Activated B cell treated with CpG ODN at 0.5 μM for 24 hours (primary cell): ENCODE measurements around the gene SLC26A11. TPM values are rescaled to one million over a fixed set of nuclear protein-coding genes. Genes with fewer than 3 reads are reported as not detected.

Experiments used
- ATAC-seq: fragments of 200-7000 bp; cut with Tn5 transposase; one replicate; pipeline ENCODE4 v1.10.0; 2021; ENCODE audit warnings: low read depth, mild to moderate bottlenecking, moderate library complexity
- CTCF ChIA-PET: fragments of 350-600 bp; sonication (Branson Sonifier 250); formaldehyde crosslinking; loops from one replicate; lab custom pipeline; 2021; ENCODE audit warnings: antibody characterized with exemption; lab: Charles Lee
- POLR2A ChIA-PET: fragments of 350-600 bp; sonication (Branson Sonifier 250); formaldehyde crosslinking; loops from one replicate; lab custom pipeline; 2021; ENCODE audit warnings: antibody characterized with exemption; lab: Charles Lee
- DNase-seq: peaks from one replicate; pipeline ENCODE4 v3.0.0; 2022
- H3K27ac Mint-ChIP-seq: one replicate; pipeline ENCODE4 v1.8.0; 2020; ENCODE audit warnings: mixed read lengths
- H3K27me3 Mint-ChIP-seq: one replicate; pipeline ENCODE4 v1.8.0; 2021; ENCODE audit warnings: mixed read lengths
- H3K36me3 Mint-ChIP-seq: one replicate; pipeline ENCODE4 v1.8.0; 2021; ENCODE audit warnings: low read depth, mixed read lengths
- H3K4me1 Mint-ChIP-seq: one replicate; pipeline ENCODE4 v1.8.0; 2021; ENCODE audit warnings: mixed read lengths
- H3K4me3 Mint-ChIP-seq: one replicate; pipeline ENCODE4 v1.8.0; 2020; ENCODE audit warnings: mild to moderate bottlenecking, mixed read lengths
- H3K9me3 Mint-ChIP-seq: one replicate; pipeline ENCODE4 v1.8.0; 2020; ENCODE audit warnings: mixed read lengths
- intact Hi-C: fragments of 100-400 bp; cut with micrococcal nuclease; formaldehyde crosslinking; loops from one replicate; pipeline ENCODE4 v1.15.1; 2024
- total RNA-seq: library from RNA; stranded (reverse); gene quantifications from 2 replicates; pipeline ENCODE4 v1.2.3, GENCODE V29; 2022
- TF ChIP-seq, protein P1 (sequence below): fragments of 200-600 bp; IDR thresholded peaks from one replicate; pipeline ENCODE4 v1.8.0; 2022; ENCODE audit warnings: antibody characterized with exemption, mild to moderate bottlenecking

SLC26A11 gene
- total RNA-seq, 1 donor from 2014 or later = 8.4 TPM

- H3K4me3 Mint-ChIP-seq = no peak overlapping the region
- CTCF ChIA-PET = no interaction called here
- no peak overlapping the region for H3K27ac Mint-ChIP-seq
- DNase-seq (no peak), ATAC-seq (no peak)
- H3K4me1 Mint-ChIP-seq = peaks cover 4% of the 10 kb centered on the region
- H3K9me3 Mint-ChIP-seq = no peaks in the 10 kb centered on the region
- TF ChIP-seq, protein P1, sequence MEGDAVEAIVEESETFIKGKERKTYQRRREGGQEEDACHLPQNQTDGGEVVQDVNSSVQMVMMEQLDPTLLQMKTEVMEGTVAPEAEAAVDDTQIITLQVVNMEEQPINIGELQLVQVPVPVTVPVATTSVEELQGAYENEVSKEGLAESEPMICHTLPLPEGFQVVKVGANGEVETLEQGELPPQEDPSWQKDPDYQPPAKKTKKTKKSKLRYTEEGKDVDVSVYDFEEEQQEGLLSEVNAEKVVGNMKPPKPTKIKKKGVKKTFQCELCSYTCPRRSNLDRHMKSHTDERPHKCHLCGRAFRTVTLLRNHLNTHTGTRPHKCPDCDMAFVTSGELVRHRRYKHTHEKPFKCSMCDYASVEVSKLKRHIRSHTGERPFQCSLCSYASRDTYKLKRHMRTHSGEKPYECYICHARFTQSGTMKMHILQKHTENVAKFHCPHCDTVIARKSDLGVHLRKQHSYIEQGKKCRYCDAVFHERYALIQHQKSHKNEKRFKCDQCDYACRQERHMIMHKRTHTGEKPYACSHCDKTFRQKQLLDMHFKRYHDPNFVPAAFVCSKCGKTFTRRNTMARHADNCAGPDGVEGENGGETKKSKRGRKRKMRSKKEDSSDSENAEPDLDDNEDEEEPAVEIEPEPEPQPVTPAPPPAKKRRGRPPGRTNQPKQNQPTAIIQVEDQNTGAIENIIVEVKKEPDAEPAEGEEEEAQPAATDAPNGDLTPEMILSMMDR = no peak
- intact Hi-C loops = no loop called here
- POLR2A ChIA-PET = interaction anchor here (0.6 kb wide), 1 partner anchor 760 kb away, joined by 3 read pairs; no protein-coding TSS in a partner anchor
- H3K27me3 Mint-ChIP-seq = no peaks in the 10 kb centered on the region
- no peaks in the 10 kb centered on the region for H3K36me3 Mint-ChIP-seq
These were observed 28.0 kb downstream of the SLC26A11 start for GRCh38 chr17:80248001-80248893.

- no peak overlapping the region for H3K4me3 Mint-ChIP-seq
- ATAC-seq (no peak), DNase-seq (no peak)
- no peak overlapping the region for H3K27ac Mint-ChIP-seq
- H3K36me3 Mint-ChIP-seq = no peaks in the 10 kb centered on the region
- peaks cover 6% of the 10 kb centered on the region for H3K4me1 Mint-ChIP-seq
- TF ChIP-seq, protein P1 = no peak
- POLR2A ChIA-PET = no interaction called here
- H3K9me3 Mint-ChIP-seq = no peaks in the 10 kb centered on the region
- CTCF ChIA-PET = no interaction called here
- intact Hi-C loops = no loop called here
- H3K27me3 Mint-ChIP-seq = no peaks in the 10 kb centered on the region
These were observed 28.9 kb downstream of the SLC26A11 start for GRCh38 chr17:80248894-80249710.

DNA sequence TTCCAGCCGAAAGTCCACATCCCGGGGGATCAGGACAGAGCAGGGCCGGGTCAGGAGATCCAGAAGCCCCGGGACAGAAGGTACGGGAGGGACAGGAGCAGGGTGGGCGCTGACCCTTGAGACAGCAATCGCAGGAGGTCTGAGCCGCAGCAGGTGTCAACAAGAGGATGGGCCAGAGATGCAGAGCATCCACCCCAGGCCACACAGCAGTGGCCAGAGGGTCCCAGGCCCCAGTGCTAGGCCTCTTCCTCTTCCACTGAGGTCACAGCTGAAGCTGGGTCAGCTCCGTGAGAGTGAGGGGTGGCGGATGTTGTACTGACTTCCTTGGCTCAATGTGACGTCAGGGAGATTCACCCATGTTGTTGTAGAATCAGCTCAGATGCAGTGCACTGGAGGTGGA is 31.7 kb downstream of the SLC26A11 start:
- ChIA-PET CTCF (interaction anchor here (1.2 to 4.0 kb wide), 3 partner anchors 12 to 150 kb away, joined by 3 to 37 read pairs (median 3); partner anchors contain the start of gene GAA), POLR2A (interaction anchor here (0.8 kb wide), 1 partner anchor 56 kb away, joined by 3 read pairs; no protein-coding TSS in a partner anchor)
- DNase-seq (no peak), ATAC-seq (no peak)
- Mint-ChIP-seq H3K36me3 (no peaks in the 10 kb centered on the region), H3K4me3 (no peak overlapping the region), H3K27ac (no peak overlapping the region), H3K27me3 (no peaks in the 10 kb centered on the region), H3K4me1 (peaks cover 20% of the 10 kb centered on the region), H3K9me3 (no peaks in the 10 kb centered on the region)
- intact Hi-C loops = loop anchor here (2.0 to 10.0 kb wide), 2 partner anchors 33 to 247 kb away; no protein-coding TSS in a partner anchor
- TF ChIP-seq, protein P1 = no peak

DNA sequence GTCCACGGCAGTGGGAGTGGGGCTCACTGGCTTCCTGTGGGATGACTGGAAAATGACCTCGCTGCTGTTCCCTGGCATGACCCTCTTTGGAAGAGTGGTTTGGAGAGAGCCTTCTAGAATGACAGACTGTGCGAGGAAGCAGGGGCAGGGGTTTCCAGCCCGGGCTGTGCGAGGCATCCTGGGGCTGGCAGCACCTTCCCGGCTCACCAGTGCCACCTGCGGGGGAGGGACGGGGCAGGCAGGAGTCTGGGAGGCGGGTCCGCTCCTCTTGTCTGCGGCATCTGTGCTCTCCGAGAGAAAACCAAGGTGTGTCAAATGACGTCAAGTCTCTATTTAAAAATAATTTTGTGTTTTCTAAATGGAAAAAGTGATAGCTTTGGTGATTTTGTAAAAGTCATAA is 32.6 kb downstream of the SLC26A11 start:
- Mint-ChIP-seq H3K9me3 (no peaks in the 10 kb centered on the region), H3K27me3 (no peaks in the 10 kb centered on the region), H3K4me1 (peaks cover 23% of the 10 kb centered on the region), H3K4me3 (no peak overlapping the region), H3K27ac (no peak overlapping the region), H3K36me3 (no peaks in the 10 kb centered on the region)
- peak; percentile 62 for DNase-seq
- ATAC-seq = peak; percentile 82
- POLR2A ChIA-PET = no interaction called here
- intact Hi-C loops = loop anchor here (1.0 to 10.0 kb wide), 3 partner anchors 34 to 248 kb away; no protein-coding TSS in a partner anchor
- TF ChIP-seq, protein P1 = no peak
- CTCF ChIA-PET = interaction anchor here (0.7 to 4.0 kb wide), 5 partner anchors 11 to 151 kb away, joined by 3 to 37 read pairs (median 3); partner anchors contain the start of gene GAA
